Stimulated activated CD8-positive, alpha-beta memory T cell treated with anti-CD3 and anti-CD28 coated beads, Interleukin-7, amount 100 ng/mL, for 48 hours (primary cell): ENCODE measurements around the gene RPSA.
"Not testable (repeated sequence)": the region's sequence is repeated elsewhere in the genome, so short reads cannot be mapped to it uniquely, and the experiment has no call there.

Experiments
- DNase-seq, 2 donors: peaks; one replicate each; pipeline ENCODE4 v3.0.0-alpha.2; 2020; ENCODE audit warnings: low read depth in 1 of 2; ENCODE audit errors: extremely low read depth in 1 of 2

RPSA gene

GRCh38 chr3:39388153-39388552 is 18.4 kb upstream of the RPSA start:
- DNase-seq = no peak

GRCh38 chr3:39388741-39389248 is 17.7 kb upstream of the RPSA start:
- no peak for DNase-seq

GRCh38 chr3:39390181-39390580 is 16.3 kb upstream of the RPSA start:
- DNase-seq = no peak

- DNase-seq = no peak
Measured at GRCh38 chr3:39396690-39397089, 9.8 kb upstream of the RPSA start.

- DNase-seq = no peak
Measured at GRCh38 chr3:39398700-39399099, 7.8 kb upstream of the RPSA start.

- no peak for DNase-seq
Measured at GRCh38 chr3:39401983-39402382, 4.5 kb upstream of the RPSA start.

- no peak for DNase-seq
Measured at GRCh38 chr3:39404943-39405686, 1.4 kb upstream of the RPSA start.

- no peak for DNase-seq
Measured at GRCh38 chr3:39405687-39406367, 693 bp upstream of the RPSA start.

GRCh38 chr3:39407259-39407629 is 724 bp downstream of the RPSA start:
- no peak for DNase-seq

GRCh38 chr3:39407773-39408492 is 1.4 kb downstream of the RPSA start:
- no peak for DNase-seq

- no peak for DNase-seq
Measured at GRCh38 chr3:39408493-39409372, 2.2 kb downstream of the RPSA start.

- DNase-seq = no peak
Measured at GRCh38 chr3:39409514-39410136, 3.1 kb downstream of the RPSA start.

GRCh38 chr3:39410893-39411292 is 4.4 kb downstream of the RPSA start:
- no peak for DNase-seq

- DNase-seq = no peak
Measured at GRCh38 chr3:39412668-39413260, 6.2 kb downstream of the RPSA start.

GRCh38 chr3:39413691-39414420 is 7.3 kb downstream of the RPSA start:
- DNase-seq = no peak

- no peak for DNase-seq
Measured at GRCh38 chr3:39414421-39414907, 7.9 kb downstream of the RPSA start.

GRCh38 chr3:39415302-39415701 is 8.8 kb downstream of the RPSA start:
- DNase-seq = not testable (repeated sequence)

GRCh38 chr3:39415983-39416382 is 9.5 kb downstream of the RPSA start:
- no peak for DNase-seq

- not testable (repeated sequence) for DNase-seq
Measured at GRCh38 chr3:39416998-39417397, 10.5 kb downstream of the RPSA start.
